Stimulated activated CD8-positive, alpha-beta memory T cell treated with anti-CD3 and anti-CD28 coated beads, Interleukin-15, amount 100 ng/mL, for 1 hour (primary cell): ENCODE data around the gene AMER3.
"Not testable (repeated sequence)": the region's sequence is repeated elsewhere in the genome, so short reads cannot be mapped to it uniquely, and the experiment has no call there.

Experiments
- DNase-seq: peaks from one replicate; pipeline ENCODE4 v3.0.0-alpha.2; 2020; ENCODE audit warnings: low read depth

The AMER3 gene

GRCh38 chr2:130755256-130756052 is at the start of gene AMER3:
Gene AMER3 (plus strand): TSS chr2:130755540. CDS start chr2:130762073, 6,533 bp downstream.
- DNase-seq = no peak

- not testable (repeated sequence) for DNase-seq
Measured at GRCh38 chr2:130714795-130715194, 40.5 kb upstream of the AMER3 start.

GRCh38 chr2:130720036-130720435 is 35.3 kb upstream of the AMER3 start:
- DNase-seq = no peak

GRCh38 chr2:130720528-130720927 is 34.8 kb upstream of the AMER3 start:
- DNase-seq = no peak

GRCh38 chr2:130724455-130724854 is 30.9 kb upstream of the AMER3 start:
- no peak for DNase-seq

GRCh38 chr2:130726614-130727180 is 28.6 kb upstream of the AMER3 start:
- DNase-seq = no peak

- peak; percentile 80 for DNase-seq
Measured at GRCh38 chr2:130727286-130727924, 27.9 kb upstream of the AMER3 start.

GRCh38 chr2:130728007-130728454 is 27.3 kb upstream of the AMER3 start:
- DNase-seq = no peak

GRCh38 chr2:130728549-130729316 is 26.6 kb upstream of the AMER3 start, which contains the start of gene GPR148:
Gene GPR148 (plus strand): TSS chr2:130729070. CDS start chr2:130729152, 82 bp downstream.
- DNase-seq = no peak

GRCh38 chr2:130729322-130730299 is 25.7 kb upstream of the AMER3 start:
- no peak for DNase-seq

GRCh38 chr2:130732257-130732656 is 23.1 kb upstream of the AMER3 start:
- DNase-seq = not testable (repeated sequence)

- DNase-seq = no peak
Measured at GRCh38 chr2:130735200-130735599, 20.1 kb upstream of the AMER3 start.

- DNase-seq = no peak
Measured at GRCh38 chr2:130736487-130736886, 18.9 kb upstream of the AMER3 start.

GRCh38 chr2:130737592-130737991 is 17.7 kb upstream of the AMER3 start:
- no peak for DNase-seq

GRCh38 chr2:130740671-130741070 is 14.7 kb upstream of the AMER3 start:
- no peak for DNase-seq

- DNase-seq = no peak
Measured at GRCh38 chr2:130743278-130743677, 12.1 kb upstream of the AMER3 start.

GRCh38 chr2:130744287-130745117 is 10.8 kb upstream of the AMER3 start:
- DNase-seq = no peak

GRCh38 chr2:130749078-130749477 is 6.3 kb upstream of the AMER3 start:
- no peak for DNase-seq

- no peak for DNase-seq
Measured at GRCh38 chr2:130749641-130750040, 5.7 kb upstream of the AMER3 start.

GRCh38 chr2:130754811-130755210 is 529 bp upstream of the AMER3 start:
- no peak for DNase-seq
